ENCODE data around the gene UGP2.
A peak's percentile ranks its signal among the peaks of the same experiment; 100 is the strongest.

The UGP2 gene

DNA sequence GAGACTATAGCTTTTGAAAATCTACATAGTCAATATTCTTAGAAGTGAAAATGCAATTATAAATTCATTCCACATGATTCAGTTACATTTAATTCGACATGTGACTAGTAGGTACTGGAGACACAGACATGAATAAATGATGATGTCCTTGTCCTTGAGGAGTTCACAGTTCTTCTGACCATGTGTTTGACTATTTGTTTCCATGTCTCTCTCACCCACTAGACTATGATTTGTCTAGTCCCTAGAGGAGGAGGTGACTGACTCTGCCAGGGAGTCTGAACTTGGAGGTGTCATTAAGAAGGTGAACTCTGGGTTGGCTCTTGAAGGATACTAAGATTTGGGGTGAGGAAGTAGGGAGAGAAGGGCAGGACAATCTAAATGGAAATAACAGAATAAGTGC is 20.7 kb upstream of the UGP2 start:
- no peak for DNase-seq (ENCODE audit: insufficient read length, low spot score)
- TF ChIP-seq, protein P1, sequence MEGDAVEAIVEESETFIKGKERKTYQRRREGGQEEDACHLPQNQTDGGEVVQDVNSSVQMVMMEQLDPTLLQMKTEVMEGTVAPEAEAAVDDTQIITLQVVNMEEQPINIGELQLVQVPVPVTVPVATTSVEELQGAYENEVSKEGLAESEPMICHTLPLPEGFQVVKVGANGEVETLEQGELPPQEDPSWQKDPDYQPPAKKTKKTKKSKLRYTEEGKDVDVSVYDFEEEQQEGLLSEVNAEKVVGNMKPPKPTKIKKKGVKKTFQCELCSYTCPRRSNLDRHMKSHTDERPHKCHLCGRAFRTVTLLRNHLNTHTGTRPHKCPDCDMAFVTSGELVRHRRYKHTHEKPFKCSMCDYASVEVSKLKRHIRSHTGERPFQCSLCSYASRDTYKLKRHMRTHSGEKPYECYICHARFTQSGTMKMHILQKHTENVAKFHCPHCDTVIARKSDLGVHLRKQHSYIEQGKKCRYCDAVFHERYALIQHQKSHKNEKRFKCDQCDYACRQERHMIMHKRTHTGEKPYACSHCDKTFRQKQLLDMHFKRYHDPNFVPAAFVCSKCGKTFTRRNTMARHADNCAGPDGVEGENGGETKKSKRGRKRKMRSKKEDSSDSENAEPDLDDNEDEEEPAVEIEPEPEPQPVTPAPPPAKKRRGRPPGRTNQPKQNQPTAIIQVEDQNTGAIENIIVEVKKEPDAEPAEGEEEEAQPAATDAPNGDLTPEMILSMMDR (IDR thresholded peaks at IDR 0.05; ENCODE audit: insufficient read depth, missing control alignments) = no peak
- no peak for FAIRE-seq

DNA sequence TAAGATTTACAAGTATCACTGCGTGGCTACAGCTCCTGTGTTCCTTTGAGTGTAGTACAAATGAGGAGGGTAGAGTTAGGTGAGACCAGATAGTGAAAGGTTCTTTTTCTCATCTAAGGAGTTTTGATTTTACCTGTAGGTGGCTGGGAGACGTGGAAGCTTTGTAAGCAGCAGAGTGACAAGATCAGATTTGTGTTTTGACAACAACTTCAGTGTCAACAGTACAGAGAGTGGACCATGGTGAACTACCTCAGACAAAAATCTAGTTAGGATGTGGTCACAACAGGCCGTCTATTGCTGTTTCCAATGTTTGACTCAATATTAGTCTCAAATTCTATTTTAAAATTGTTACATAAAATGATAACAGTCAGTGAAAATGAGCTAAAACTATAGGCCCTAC is 20.3 kb upstream of the UGP2 start:
- TF ChIP-seq, protein P1 (IDR thresholded peaks at IDR 0.05; ENCODE audit: insufficient read depth, missing control alignments) = no peak
- FAIRE-seq = peak; percentile 11
- DNase-seq (ENCODE audit: insufficient read length, low spot score) = no peak

DNA sequence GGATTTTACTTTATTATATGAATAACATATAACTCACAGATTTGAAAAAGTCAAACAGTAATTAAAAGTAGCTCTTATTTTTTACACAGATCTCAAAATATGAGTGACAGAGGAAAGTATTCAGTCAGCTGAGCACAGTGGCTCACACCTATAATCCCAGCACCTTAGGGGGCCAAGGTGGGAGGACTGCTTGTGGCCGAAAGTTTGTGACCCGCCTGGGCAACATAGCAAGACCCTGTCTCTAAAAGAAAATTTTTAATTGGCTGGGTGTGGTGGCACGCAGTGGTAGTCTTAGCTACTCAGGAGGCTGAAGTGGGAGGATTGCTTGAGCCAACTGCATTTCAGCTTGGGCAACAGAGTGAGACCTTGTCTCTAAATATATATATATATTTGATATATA is 19.2 kb upstream of the UGP2 start:
- no peak for FAIRE-seq
- no peak for DNase-seq (ENCODE audit: insufficient read length, low spot score)
- TF ChIP-seq, protein P1 (IDR thresholded peaks at IDR 0.05; ENCODE audit: insufficient read depth, missing control alignments) = no peak

DNA sequence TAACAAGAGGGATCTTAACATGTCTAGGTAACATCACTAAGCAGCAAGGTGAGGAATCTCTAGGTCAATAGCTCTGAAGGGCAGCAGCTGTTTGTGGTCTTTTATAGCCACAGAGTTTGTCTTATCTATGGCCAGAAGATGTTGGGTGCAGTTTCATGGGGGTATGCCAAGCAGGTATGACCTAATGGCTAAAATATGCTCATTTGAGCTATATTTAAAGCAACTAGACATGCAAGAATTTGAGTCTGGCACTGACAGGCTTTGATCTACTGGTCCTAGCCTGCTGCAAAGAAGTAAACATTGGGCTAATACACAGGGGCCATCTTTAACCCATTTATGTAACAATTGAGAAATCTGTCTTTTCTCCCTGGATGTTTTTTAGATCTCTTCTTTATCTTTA is 13.9 kb upstream of the UGP2 start:
- DNase-seq (ENCODE audit: insufficient read length, low spot score) (no peak), FAIRE-seq (no peak)
- TF ChIP-seq, protein P1 (IDR thresholded peaks at IDR 0.05; ENCODE audit: insufficient read depth, missing control alignments) = no peak

DNA sequence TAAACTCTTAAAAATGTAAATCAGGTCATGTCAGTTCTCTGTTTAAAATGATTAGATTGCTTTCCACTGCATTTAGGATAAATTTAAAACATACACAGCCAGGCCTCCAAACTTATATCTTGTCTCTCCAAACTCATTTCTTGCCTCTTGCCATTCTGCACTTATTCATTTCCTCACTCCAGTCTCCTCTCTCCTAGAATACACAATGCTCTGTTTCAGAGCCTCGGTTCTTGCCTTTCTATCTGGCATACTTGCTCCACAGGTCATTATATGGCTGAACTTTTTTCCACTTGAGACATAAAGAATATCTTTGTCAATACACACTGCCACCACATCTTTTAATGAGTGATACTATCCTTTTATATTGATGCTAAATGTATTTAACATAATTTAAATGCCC is 10.5 kb upstream of the UGP2 start:
- TF ChIP-seq, protein P1 (IDR thresholded peaks at IDR 0.05; ENCODE audit: insufficient read depth, missing control alignments) = no peak
- DNase-seq (ENCODE audit: insufficient read length, low spot score) = no peak
- FAIRE-seq = no peak

DNA sequence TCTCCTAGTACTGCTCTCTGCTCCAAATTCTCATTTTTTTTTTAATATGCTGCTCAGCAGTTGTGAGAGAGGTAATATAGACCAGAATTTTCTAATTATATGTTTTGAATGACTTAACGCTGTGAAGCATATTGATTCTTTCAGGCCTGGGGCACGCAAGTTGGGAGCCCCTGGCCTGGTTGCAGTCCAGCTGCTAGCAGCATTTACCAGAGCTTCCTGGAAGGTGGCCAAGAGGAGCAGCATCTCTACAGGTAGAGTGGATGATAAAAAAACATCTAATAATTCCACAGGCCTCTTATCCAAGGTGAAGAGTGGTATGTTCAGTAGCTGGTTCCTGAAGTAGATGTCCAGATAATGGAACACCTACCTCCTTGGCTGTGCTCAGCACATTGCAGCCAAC is 7.3 kb upstream of the UGP2 start:
- DNase-seq (ENCODE audit: insufficient read length, low spot score) (no peak), FAIRE-seq (no peak)

DNA sequence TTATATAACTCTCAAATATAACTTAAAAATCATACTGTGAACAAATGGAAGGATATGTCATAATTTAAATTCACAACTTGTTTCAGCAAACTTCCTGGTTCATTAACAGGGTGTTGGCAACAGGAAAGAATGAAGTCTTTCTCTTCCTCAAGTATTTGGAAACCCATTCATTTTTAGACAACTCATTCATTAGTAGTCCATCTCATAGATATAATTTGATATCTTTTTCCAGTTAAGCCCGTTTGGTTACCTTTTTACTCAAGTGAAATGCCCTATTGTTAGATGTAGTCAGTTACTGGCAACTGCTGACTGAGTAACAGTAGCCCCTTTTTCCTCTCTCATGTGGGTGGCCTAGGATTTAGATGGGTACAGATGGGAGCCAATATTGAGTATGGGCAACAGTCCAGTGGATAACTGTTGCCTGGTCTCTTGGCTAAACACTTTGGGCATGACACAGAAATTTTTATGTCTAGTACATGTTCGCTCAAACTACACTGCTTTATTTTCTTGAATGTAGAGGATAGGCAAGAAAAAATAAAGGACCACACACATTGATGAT is 4.6 kb upstream of the UGP2 start:
- FAIRE-seq (no peak), DNase-seq (ENCODE audit: insufficient read length, low spot score) (no peak)
- TF ChIP-seq, protein P1 (IDR thresholded peaks at IDR 0.05; ENCODE audit: insufficient read depth, missing control alignments) = no peak

More for the DNA sequence above, 7.3 kb upstream of the UGP2 start:
- TF ChIP-seq, protein P1 (IDR thresholded peaks at IDR 0.05; ENCODE audit: insufficient read depth, missing control alignments) = no peak
